Fibroblast of skin of scalp (primary cell): Measurements from ENCODE around the gene DHX15.

ENCODE experiments used
- DNase-seq: peaks from one replicate; pipeline ENCODE4 v3.0.0-alpha.2; 2013

DHX15 gene

DNA sequence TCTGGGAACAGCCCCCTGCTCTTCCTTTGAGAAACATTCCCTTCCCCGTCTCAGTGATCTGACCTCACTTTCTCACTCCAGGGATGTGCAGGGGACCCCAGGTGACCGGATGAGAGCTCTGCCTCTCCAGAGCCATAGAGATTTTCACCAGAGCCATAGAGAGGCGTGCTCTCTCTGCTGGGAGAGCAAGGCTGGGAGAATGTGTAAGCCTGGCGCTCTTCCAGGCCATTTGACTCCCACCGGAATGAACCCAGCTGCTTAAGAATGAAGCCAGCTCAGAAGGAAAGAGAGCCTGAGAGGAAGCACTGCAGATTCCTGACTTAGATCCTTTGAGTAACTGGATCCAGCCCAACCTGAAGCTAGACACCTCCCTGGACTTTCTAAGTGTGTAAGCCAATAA, 106.4 kb downstream of the DHX15 start:
- DNase-seq, result peak; percentile 88
